WERI-Rb-1 (cell line): ENCODE data around the gene WARS2.

Experiments
- DNase-seq: peaks from one replicate; pipeline ENCODE4 v3.0.0-alpha.2; 2020
- H3K27ac ChIP-seq: fragments of 250-450 bp; sonication (Bioruptor Pico); 2 replicates; pipeline ENCODE4 v1.5.1; 2020; ENCODE audit warnings: mild to moderate bottlenecking, moderate library complexity
- H3K27me3 ChIP-seq: fragments of 250-450 bp; sonication (Bioruptor Pico); 2 replicates; pipeline ENCODE4 v1.5.1; 2021; ENCODE audit warnings: mild to moderate bottlenecking, low read depth, moderate library complexity; ENCODE audit not compliant: insufficient read depth, severe bottlenecking
- H3K36me3 ChIP-seq: fragments of 250-450 bp; sonication (Bioruptor Pico); 2 replicates; pipeline ENCODE4 v1.5.1; 2020; ENCODE audit warnings: mild to moderate bottlenecking, moderate library complexity
- H3K4me3 ChIP-seq: 2 replicates; pipeline ENCODE4 v1.5.1; 2011; ENCODE audit warnings: low read depth, mild to moderate bottlenecking, control low read depth, low read length
- H3K9me3 ChIP-seq: fragments of 250-450 bp; sonication (Bioruptor Pico); 2 replicates; pipeline ENCODE4 v1.5.1; 2021; ENCODE audit warnings: mild to moderate bottlenecking, moderate library complexity; ENCODE audit not compliant: severe bottlenecking
- TF ChIP-seq, protein P1 (sequence below): IDR thresholded peaks from 2 replicates; pipeline ENCODE4 v1.5.1; 2011; ENCODE audit warnings: low read depth, mild to moderate bottlenecking, control low read depth, inconsistent platforms, low read length

The WARS2 gene

DNA sequence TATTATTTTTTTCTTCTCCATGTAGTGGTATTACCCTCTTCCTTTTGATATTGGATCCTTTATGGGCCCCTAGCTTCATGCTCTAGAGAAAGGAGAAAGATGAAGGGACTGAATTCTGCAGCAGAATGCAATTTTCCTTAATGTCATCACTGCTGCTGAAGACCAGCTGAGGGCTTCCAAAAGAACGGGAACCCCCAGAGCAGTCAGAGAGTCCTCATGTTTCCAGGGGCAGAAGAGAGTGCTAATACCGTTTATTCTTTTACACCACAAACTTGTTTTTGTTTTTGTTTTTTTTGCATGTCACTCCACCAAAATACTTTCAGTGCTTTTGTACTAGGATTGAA lies 131.2 kb downstream of the WARS2 start:
- Histone ChIP-seq H3K9me3 (peaks cover 10% of the 10 kb centered on the region), H3K4me3 (no peak overlapping the region), H3K27ac (no peak overlapping the region), H3K36me3 (no peaks in the 10 kb centered on the region), H3K27me3 (peaks cover 29% of the 10 kb centered on the region)
- no peak for DNase-seq
- TF ChIP-seq, protein P1, sequence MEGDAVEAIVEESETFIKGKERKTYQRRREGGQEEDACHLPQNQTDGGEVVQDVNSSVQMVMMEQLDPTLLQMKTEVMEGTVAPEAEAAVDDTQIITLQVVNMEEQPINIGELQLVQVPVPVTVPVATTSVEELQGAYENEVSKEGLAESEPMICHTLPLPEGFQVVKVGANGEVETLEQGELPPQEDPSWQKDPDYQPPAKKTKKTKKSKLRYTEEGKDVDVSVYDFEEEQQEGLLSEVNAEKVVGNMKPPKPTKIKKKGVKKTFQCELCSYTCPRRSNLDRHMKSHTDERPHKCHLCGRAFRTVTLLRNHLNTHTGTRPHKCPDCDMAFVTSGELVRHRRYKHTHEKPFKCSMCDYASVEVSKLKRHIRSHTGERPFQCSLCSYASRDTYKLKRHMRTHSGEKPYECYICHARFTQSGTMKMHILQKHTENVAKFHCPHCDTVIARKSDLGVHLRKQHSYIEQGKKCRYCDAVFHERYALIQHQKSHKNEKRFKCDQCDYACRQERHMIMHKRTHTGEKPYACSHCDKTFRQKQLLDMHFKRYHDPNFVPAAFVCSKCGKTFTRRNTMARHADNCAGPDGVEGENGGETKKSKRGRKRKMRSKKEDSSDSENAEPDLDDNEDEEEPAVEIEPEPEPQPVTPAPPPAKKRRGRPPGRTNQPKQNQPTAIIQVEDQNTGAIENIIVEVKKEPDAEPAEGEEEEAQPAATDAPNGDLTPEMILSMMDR = no peak

DNA sequence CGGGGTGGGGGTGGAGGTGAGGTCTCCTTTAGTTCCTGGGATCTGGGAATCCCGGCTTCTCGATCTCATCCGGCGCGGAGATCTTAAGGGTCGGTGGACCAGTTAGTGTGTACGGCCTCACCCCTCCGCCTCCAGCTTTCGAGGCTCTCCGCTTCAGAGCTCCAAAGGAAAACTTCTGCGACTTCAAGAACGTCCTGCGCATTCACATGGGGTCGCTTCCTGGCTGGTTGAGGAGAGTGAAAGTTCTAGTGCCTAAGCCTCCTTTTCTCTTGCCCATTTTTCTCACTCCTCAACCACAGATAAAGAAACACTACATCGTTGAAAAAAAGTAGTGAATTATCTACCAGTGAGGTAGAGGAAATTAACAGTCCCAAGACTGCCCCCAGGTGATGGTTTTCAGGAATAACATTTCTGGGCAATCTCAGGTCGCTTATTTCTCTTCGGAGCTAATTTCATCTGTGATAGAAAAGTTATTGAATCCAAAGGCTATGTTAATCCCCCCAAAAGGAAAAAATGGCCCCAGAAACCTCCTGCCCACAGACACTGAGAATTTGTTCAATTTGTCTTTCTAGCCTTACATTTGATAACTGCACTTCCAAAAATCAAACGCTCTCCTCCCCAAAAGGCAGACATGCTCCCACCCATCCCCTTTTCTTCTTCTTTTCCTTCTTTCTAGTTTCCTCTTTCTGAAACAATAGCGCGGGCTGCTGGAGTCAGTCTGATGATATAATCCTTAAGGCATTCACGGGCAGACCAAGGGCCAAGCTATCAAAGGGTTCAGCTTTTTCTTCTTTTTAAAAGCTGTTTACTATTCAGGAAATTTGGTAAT lies 131.8 kb downstream of the WARS2 start:
- peak; percentile 51 for DNase-seq
- Histone ChIP-seq H3K9me3 (peaks cover 10% of the 10 kb centered on the region), H3K27me3 (peaks cover 29% of the 10 kb centered on the region), H3K36me3 (no peaks in the 10 kb centered on the region), H3K27ac (no peak overlapping the region), H3K4me3 (peak overlapping the region; percentile 55)
- TF ChIP-seq, protein P1 = peak; percentile 36; the same call in 1 of the 2 replicates

DNA sequence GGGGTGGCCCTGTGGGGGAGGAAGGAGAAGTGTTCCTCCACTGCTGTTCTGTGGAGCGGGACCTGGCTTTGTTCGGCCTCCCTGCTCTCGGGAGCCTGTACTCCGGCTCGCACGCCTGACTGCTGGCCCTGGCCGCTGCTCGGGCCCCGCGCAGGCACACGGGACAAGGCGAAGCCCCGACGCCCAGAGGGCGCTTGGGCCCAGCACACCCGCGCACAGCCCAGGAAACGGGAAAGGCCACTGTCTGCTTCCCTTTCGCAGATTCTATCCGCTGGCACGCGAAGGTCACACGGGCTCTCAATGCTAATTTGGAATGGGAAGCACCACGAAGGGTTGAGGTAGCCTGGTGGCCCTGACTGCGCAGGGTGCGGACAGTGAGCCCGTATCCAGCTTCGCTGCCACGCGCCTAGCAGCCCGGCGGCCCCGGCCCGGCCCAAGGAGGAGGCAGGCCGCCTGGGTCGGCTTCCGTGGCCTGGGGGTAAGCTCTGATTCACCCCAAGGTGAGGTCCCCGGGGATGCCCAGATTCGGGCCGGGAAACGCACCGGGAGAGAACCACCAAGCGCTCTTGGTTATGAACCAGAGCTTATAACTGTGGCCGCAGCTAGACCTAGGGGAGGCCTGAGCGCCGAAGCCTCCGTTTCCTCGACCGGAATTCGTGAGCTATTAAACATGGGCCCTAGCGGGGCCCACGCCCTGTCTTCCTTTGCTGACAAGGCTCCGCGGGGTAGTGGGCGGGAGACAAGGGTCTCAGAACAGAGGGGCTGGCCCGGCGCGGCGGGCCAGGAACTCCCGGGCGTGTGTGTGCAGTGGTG lies 132.6 kb downstream of the WARS2 start:
- Histone ChIP-seq H3K27me3 (peaks cover 29% of the 10 kb centered on the region), H3K9me3 (peaks cover 10% of the 10 kb centered on the region), H3K36me3 (no peaks in the 10 kb centered on the region), H3K4me3 (peak overlapping the region; percentile 55), H3K27ac (no peak overlapping the region)
- peak; percentile 16 for DNase-seq
- TF ChIP-seq, protein P1 = 0 out of 2 replicates have a peak, but pooled peaks have one; percentile 18

DNA sequence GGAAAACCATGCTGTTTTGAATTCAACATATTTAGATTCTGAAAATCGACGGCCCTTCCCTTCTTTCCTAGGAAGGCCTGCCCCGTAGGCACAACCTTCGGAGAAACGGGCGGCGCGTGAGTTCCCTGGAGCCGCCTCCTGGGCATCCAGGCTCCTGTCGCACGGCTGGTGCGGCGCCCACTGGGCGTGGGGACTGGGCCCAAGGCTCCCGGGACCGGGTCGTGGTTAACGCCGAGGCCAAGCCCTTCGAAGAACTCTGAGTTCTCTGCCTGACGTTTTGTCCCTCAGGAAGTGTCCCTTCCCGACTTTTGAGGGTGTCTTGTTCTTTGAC lies 133.1 kb downstream of the WARS2 start:
- Histone ChIP-seq H3K4me3 (peak overlapping the region; percentile 55), H3K27me3 (peaks cover 29% of the 10 kb centered on the region)

DNA sequence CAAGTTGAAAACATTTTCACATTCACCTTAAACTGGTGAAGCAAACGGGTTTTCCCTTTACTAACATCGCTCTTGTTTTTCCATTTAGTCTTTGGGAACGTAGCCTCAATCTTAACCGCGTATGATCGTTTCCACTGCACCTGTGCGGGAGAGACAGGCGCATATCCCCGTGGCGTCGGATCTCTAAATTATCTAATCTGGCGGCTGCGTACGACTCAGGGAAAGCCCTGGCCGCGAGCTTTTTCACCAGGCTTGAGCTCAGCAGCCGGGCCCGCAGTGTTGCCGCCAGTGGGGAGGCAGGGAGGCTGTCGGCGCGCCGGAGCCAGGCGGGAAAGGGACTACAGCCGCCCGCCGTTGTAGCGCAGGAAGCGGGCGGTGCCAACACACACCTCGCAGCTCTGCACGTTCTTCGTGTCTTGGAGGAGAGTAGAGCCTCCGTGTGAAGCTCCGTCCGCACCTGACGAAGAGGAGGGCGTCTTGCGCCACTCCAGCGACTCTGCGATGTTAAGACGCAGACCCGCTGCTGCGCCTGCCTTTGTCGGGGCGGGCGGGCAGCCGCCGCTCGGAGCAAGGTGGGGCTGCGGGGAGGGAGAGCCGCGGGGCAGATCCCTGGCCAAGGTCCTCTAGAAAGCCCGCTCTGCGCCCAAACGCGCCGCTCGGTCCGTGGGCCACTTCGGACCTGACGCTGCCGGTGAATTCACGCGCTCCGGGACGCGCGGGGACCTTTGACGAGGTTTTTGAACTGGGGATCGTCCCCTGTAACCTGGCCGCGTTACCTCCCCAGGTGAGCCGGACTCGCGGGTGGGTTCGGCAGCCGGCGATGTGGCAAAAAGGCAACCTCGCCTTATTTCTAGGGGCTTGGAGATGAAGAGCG lies 133.8 kb downstream of the WARS2 start:
- H3K4me3 ChIP-seq = peak overlapping the region; percentile 55
- no peak for DNase-seq

More for the DNA sequence above, 133.1 kb downstream of the WARS2 start:
- Histone ChIP-seq H3K9me3 (peaks cover 10% of the 10 kb centered on the region), H3K27ac (no peak overlapping the region), H3K36me3 (no peaks in the 10 kb centered on the region)
- TF ChIP-seq, protein P1 = no peak
- no peak for DNase-seq

More for the DNA sequence above, 133.8 kb downstream of the WARS2 start:
- TF ChIP-seq, protein P1 = no peak
- Histone ChIP-seq H3K27me3 (peaks cover 29% of the 10 kb centered on the region), H3K9me3 (peaks cover 10% of the 10 kb centered on the region), H3K36me3 (no peaks in the 10 kb centered on the region), H3K27ac (no peak overlapping the region)
